Measurements from ENCODE around the gene IER3. TPM values are rescaled to one million over a fixed set of nuclear protein-coding genes. Genes with fewer than 3 reads are reported as not detected.

Gene IER3
- total RNA-seq, 1 experiment from 2014 or later: 82.4 TPM

GRCh38 chr6:30726506-30727413, 17.6 kb downstream of the IER3 start (continued):
- TF ChIP-seq, protein P1, sequence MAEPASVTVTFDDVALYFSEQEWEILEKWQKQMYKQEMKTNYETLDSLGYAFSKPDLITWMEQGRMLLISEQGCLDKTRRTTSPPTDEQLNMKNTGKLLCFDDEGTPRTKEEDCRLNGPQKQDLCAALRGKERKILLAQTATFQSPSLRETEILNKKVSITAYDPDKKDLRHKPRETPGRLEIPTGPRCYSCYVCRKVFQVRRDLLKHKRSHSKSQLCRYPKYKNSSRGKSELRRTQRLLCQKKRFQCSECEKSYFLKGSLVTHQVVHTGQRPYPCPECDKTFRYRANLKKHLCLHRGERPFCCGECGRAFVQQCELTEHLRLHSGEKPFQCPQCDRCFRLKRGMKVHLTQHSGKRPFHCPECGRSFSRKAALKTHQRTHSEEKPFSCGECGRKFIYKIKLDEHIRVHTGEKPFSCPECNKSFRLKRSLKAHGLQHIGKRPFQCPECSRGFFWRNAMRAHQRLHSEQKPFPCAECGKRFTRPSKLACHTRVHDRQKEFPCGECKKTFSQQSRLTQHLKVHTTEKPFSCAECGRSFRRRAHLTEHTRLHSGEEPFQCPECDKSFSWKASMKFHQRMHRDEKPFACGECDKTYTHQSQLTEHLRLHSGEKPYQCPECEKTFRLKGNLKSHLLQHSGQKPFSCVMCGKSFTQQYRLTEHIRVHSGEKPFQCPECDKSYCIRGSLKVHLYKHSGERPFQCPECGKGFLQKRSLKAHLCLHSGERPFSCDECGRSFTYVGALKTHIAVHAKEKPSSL (CRISPR knock-in tag; conservative IDR thresholded peaks at IDR 0.05): peak; percentile 70; the same call in 1 of the 2 replicates
- TF ChIP-seq TCF7 (CRISPR knock-in tag; IDR thresholded peaks at IDR 0.05; ENCODE audit: low read depth) (no peak), ZNF532 (CRISPR knock-in tag; IDR thresholded peaks at IDR 0.05; ENCODE audit: borderline replicate concordance) (peak; percentile 47; the same call in 1 of the 2 replicates), ZNF416 (CRISPR knock-in tag; IDR thresholded peaks at IDR 0.05) (peak; percentile 77; the same call in 1 of the 2 replicates), FOXP4 (CRISPR knock-in tag; IDR thresholded peaks at IDR 0.05) (no peak), HMGXB4 (CRISPR knock-in tag; IDR thresholded peaks at IDR 0.05) (no peak), AR (CRISPR knock-in tag; IDR thresholded peaks at IDR 0.05) (peak; percentile 82; the same call in 1 of the 2 replicates), CREM (CRISPR knock-in tag; IDR thresholded peaks at IDR 0.05) (no peak), OVOL2 (CRISPR knock-in tag; IDR thresholded peaks at IDR 0.05; ENCODE audit: borderline replicate concordance) (no peak), RELA (CRISPR knock-in tag; IDR thresholded peaks at IDR 0.05; ENCODE audit: borderline replicate concordance) (no peak)
- TF ChIP-seq, protein P2, sequence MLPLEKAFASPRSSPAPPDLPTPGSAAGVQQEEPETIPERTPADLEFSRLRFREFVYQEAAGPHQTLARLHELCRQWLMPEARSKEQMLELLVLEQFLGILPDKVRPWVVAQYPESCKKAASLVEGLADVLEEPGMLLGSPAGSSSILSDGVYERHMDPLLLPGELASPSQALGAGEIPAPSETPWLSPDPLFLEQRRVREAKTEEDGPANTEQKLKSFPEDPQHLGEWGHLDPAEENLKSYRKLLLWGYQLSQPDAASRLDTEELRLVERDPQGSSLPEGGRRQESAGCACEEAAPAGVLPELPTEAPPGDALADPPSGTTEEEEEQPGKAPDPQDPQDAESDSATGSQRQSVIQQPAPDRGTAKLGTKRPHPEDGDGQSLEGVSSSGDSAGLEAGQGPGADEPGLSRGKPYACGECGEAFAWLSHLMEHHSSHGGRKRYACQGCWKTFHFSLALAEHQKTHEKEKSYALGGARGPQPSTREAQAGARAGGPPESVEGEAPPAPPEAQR (CRISPR knock-in tag; IDR thresholded peaks at IDR 0.05): no peak

Data from WTC11 (cell line).